Mammary epithelial cell (primary cell): Measurements from ENCODE around the gene C1S.

Experiments used
- EZH2 ChIP-seq: IDR thresholded peaks from 2 replicates; pipeline ENCODE4 v1.6.1; 2012; ENCODE audit warnings: low read length, inconsistent platforms, borderline replicate concordance
- TF ChIP-seq, protein P1 (sequence below), 2 donors: IDR thresholded peaks in 1 of 2; conservative IDR thresholded peaks in 1 of 2; 2 replicates each; pipeline ENCODE4 v1.5.1; 2011 to 2012; ENCODE audit warnings: inconsistent platforms in 2 of 2, low read length in 2 of 2, mild to moderate bottlenecking in 2 of 2, control low read depth in 1 of 2, low read depth in 1 of 2; ENCODE audit not compliant: insufficient read depth in 1 of 2; ENCODE audit errors: extremely low read depth in 1 of 2

DNA sequence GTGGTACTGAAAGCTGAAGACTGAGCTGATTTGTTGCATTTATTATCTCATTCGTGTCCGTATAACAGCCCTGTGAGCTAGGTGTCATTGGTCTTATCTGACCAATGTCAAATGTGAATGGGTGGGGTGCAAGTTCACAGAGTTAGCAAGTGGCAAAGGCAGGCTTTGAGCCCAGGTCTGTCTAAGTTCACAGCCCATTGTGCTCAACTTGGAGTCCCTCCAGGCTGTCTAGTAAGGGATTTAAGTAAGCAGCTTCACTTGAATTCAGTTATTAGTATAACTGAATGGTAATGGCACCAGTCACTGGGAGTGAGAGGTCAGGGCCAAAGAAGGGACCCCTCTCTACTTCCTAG lies 8.5 kb downstream of the C1S start:
- TF ChIP-seq, protein P1, sequence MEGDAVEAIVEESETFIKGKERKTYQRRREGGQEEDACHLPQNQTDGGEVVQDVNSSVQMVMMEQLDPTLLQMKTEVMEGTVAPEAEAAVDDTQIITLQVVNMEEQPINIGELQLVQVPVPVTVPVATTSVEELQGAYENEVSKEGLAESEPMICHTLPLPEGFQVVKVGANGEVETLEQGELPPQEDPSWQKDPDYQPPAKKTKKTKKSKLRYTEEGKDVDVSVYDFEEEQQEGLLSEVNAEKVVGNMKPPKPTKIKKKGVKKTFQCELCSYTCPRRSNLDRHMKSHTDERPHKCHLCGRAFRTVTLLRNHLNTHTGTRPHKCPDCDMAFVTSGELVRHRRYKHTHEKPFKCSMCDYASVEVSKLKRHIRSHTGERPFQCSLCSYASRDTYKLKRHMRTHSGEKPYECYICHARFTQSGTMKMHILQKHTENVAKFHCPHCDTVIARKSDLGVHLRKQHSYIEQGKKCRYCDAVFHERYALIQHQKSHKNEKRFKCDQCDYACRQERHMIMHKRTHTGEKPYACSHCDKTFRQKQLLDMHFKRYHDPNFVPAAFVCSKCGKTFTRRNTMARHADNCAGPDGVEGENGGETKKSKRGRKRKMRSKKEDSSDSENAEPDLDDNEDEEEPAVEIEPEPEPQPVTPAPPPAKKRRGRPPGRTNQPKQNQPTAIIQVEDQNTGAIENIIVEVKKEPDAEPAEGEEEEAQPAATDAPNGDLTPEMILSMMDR (conservative IDR thresholded peaks at IDR 0.05 in 1 of 2, IDR thresholded peaks at IDR 0.05 in 1 of 2; ENCODE audit: extremely low read depth in 1 of 2, insufficient read depth in 1 of 2, low read depth in 1 of 2, low read length in 2 of 2) = no peak
- TF ChIP-seq EZH2 = no peak
